ENCODE results near the gene ITIH1. TPM values are rescaled to one million over a fixed set of nuclear protein-coding genes. Genes with fewer than 3 reads are reported as not detected.

ITIH1 gene
- total and polyA plus RNA-seq, 9 of the 15 experiments (the other 6 are each of a cell fraction or from before 2014, with no cell fraction given), result 0.31 TPM; not detected in 8

- TF ChIP-seq TARDBP (IDR thresholded peaks at IDR 0.05), result no peak
- TF ChIP-seq GABPA (tag; conservative IDR thresholded peaks at IDR 0.05; ENCODE audit: low read depth), result no peak
- no peak for TF ChIP-seq UBTF (IDR thresholded peaks at IDR 0.05; ENCODE audit: borderline replicate concordance in 1 of 2, low read depth in 2 of 2, low read length in 2 of 2)
- no peak for TF ChIP-seq ZBTB49 (CRISPR knock-in tag; IDR thresholded peaks at IDR 0.05; ENCODE audit: borderline replicate concordance)
- no peak for TF ChIP-seq ID3 (CRISPR knock-in tag; IDR thresholded peaks at IDR 0.05)
- no peak for TF ChIP-seq ID3 (tag; IDR thresholded peaks at IDR 0.05)
- no peak for TF ChIP-seq ARID1B (IDR thresholded peaks at IDR 0.05)
- TF ChIP-seq POLR3G (IDR thresholded peaks at IDR 0.05; ENCODE audit: extremely low read depth, insufficient read length, insufficient replicate concordance), result no peak
- no peak for TF ChIP-seq XRCC3 (IDR thresholded peaks at IDR 0.05)
- TF ChIP-seq ARID2 (IDR thresholded peaks at IDR 0.05), result no peak
- TF ChIP-seq ZNF766 (CRISPR knock-in tag; conservative IDR thresholded peaks at IDR 0.05), result no peak
- TF ChIP-seq ZNF785 (CRISPR knock-in tag; IDR thresholded peaks at IDR 0.05), result no peak
- no peak for TF ChIP-seq SMAD2 (IDR thresholded peaks at IDR 0.05; ENCODE audit: low read depth, low read length)
- no peak for TF ChIP-seq KLF6 (CRISPR knock-in tag; IDR thresholded peaks at IDR 0.05; ENCODE audit: borderline replicate concordance)
- no peak for TF ChIP-seq ZNF121 (CRISPR knock-in tag; conservative IDR thresholded peaks at IDR 0.05)
- TF ChIP-seq SRSF3 (IDR thresholded peaks at IDR 0.05; ENCODE audit: insufficient read depth, low read length), result no peak
- TF ChIP-seq MEIS2 (IDR thresholded peaks at IDR 0.05; ENCODE audit: partially characterized antibody), result peak; percentile 54
- no peak for TF ChIP-seq RBM34 (IDR thresholded peaks at IDR 0.05; ENCODE audit: borderline replicate concordance, insufficient read depth, low read length)
- no peak for TF ChIP-seq PBX2 (CRISPR knock-in tag; IDR thresholded peaks at IDR 0.05; ENCODE audit: low read depth)
- 0 out of 2 replicates have a peak, but pooled peaks have one; percentile 11 for TF ChIP-seq PBX2 (tag; conservative IDR thresholded peaks at IDR 0.05; ENCODE audit: low read depth)
Observed at GRCh38 chr3:52829906-52830463, 52.6 kb downstream of the ITIH1 start (continued).
